ENCODE results near the gene NHEJ1.
A peak's percentile ranks its signal among the peaks of the same experiment; 100 is the strongest.

NHEJ1 gene

DNA sequence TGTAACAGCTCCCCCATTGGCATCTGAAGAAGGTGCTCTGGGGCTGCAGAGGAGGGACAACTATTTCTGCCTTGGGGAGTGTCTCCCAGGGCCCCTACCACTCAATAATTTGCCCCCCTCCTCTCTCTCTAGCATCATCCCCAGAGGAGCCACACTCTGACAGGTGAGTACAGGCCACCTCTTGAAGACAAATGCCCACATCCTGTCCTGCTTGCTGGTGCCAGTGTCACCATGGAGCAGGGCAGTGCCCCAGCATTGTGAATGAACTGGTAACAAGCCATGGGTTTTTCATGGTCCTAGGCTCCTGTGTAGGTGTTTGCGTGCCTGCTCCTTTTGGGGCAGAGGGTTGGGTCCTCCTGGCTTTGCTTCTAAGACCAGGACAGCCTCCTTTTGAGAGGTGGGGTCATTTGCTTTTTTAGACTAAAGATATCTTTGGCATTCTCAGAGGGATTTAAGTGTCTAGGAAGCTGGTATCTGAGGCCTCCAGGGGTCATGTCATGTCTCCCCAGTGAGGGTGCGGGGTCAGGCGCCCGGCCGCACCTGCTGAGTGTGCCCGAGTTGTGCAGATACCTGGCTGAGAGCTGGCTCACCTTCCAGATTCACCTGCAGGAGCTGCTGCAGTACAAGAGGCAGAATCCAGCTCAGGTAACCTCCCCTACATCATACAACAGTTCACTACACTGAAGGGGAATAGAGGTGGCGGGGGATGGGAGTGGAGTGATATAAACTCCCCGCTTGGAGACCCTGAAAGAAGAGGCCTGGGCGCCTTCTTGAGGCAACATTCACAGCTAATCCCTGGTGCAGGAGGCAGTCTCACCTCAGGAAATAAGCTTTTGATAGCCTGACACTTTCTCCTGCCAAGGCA lies 19.2 kb upstream of the NHEJ1 start:
- H3K4me1 ChIP-seq (ENCODE audit: insufficient read depth, low read length): peaks cover 7% of the 10 kb centered on the region; the same call in 1 of the 2 replicates
- peaks cover 52% of the 10 kb centered on the region for H3K36me3 ChIP-seq (ENCODE audit: insufficient read depth, low read depth, low read length)
- H3K4me3 ChIP-seq (ENCODE audit: low read length): no peak overlapping the region
- H3K9ac ChIP-seq (ENCODE audit: low read depth, low read length): no peak overlapping the region
- no peaks in the 10 kb centered on the region for H3K27me3 ChIP-seq (ENCODE audit: insufficient read depth, low read length)
- no peak overlapping the region for H3K27ac ChIP-seq (ENCODE audit: low read length)
- H3K9me3 ChIP-seq (ENCODE audit: insufficient read depth, low read depth, low read length): no peaks in the 10 kb centered on the region

DNA sequence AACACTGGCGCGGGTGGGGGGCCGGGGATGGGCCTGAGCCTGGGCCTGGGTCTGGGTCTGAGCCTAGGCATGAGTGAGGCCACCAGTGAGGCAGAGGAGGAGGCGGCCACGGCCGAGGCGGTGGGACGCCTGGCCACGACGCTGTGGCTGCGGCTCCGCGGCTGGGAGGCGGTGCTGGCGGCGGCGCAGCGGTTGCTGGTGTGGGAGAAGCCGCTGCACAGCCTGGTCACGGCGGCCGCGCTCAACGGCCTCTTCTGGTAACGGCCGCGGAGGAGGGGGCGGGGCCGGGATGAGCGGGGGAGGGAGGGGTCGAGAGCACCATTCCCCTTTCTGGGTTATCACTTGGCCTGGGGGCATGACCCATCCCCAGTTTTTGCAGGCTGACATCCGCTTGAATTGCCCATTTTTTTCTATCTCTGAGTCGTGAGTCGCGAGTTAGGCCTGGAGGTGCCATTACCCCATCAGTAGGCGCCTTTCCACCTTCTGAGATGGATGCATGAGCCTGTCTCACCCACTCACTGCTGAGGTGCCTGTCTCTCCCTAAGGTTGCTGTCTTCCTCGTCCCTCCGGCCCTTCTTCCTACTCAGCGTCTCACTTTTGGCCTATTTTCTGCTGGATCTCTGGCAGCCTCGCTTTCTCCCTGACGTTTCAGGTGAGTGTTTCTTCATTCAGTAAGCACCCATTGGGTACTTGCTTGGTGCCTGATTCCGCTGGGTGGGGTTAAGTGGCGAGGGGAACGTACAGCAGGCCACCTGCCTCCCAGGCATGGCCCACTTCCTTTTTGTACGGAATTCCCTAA lies 18.0 kb upstream of the NHEJ1 start:
- Histone ChIP-seq H3K4me1 (ENCODE audit: insufficient read depth, low read length) (peaks cover 7% of the 10 kb centered on the region; the same call in 1 of the 2 replicates), H3K36me3 (ENCODE audit: insufficient read depth, low read depth, low read length) (peaks cover 54% of the 10 kb centered on the region), H3K9ac (ENCODE audit: low read depth, low read length) (peak overlapping the region; percentile 77; the same call in 1 of the 2 replicates), H3K9me3 (ENCODE audit: insufficient read depth, low read depth, low read length) (no peaks in the 10 kb centered on the region), H3K27me3 (ENCODE audit: insufficient read depth, low read length) (no peaks in the 10 kb centered on the region), H3K27ac (ENCODE audit: low read length) (no peak overlapping the region), H3K4me3 (ENCODE audit: low read length) (peak overlapping the region; percentile 73)

- peak within 1 kb of the TSS; percentile 73 for H3K4me3 ChIP-seq (ENCODE audit: low read length)
- peaks cover 46% of the 10 kb centered on the region for H3K36me3 ChIP-seq (ENCODE audit: insufficient read depth, low read depth, low read length)
- H3K27ac ChIP-seq (ENCODE audit: low read length): no peak within 1 kb of the TSS
- H3K9me3 ChIP-seq (ENCODE audit: insufficient read depth, low read depth, low read length): no peaks in the 10 kb centered on the region
- no peaks in the 10 kb centered on the region for H3K27me3 ChIP-seq (ENCODE audit: insufficient read depth, low read length)
- peak within 1 kb of the TSS; percentile 77; the same call in 1 of the 2 replicates for H3K9ac ChIP-seq (ENCODE audit: low read depth, low read length)
- H3K4me1 ChIP-seq (ENCODE audit: insufficient read depth, low read length): peaks cover 7% of the 10 kb centered on the region; the same call in 1 of the 2 replicates
These were observed 17.1 kb upstream of the NHEJ1 start, which contains the start of gene RETREG2 for GRCh38 chr2:219177552-219178376. Gene RETREG2 (plus strand): TSS chr2:219178275. CDS start chr2:219178353, 78 bp downstream.

DNA sequence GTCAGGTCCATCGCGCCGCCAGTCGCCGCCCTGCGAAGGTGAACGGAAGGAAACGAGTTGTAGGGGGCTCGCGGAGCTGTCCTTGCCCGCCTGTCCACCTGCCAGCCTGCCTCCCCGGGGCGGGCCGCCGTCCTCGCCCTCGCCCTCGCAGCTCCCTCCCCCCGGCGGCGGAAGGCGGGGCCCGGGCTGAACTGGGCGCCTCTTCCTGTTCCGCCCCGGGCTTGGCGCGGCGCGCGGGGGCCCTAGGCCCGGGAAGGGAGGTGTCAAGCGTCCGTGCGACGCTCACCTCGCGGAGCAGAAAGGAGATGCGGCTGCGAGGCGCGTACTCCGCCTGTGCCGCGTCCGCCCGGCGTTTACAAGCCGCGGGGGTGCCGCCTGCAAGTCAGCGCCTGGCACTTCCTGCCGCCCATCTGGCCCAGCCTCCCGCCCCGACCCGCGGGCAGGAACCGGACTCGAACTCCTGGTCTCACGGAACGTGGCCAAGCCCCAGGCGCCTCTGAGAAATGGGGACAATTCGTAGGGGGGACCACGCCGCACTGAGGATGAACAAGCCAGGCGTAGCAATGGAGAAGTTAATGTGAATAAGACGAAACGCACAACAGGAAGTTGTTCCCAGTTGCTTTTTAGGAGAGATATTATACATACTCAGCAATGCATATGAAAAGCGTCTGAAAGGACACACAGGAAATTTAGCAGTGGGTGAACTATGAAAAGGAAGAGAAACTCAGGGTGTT lies 16.4 kb upstream of the NHEJ1 start, which contains the start of gene CNPPD1:
Gene CNPPD1, minus strand, starts transcription at position 108 of the 734 bp plus-strand sequence. Its CDS starts 97 bp downstream, at position 11.
- peaks cover 7% of the 10 kb centered on the region; the same call in 1 of the 2 replicates for H3K4me1 ChIP-seq (ENCODE audit: insufficient read depth, low read length)
- peaks cover 38% of the 10 kb centered on the region for H3K36me3 ChIP-seq (ENCODE audit: insufficient read depth, low read depth, low read length)
- H3K4me3 ChIP-seq (ENCODE audit: low read length): peak within 1 kb of the TSS; percentile 73
- peak within 1 kb of the TSS; percentile 61; the same call in 1 of the 2 replicates for H3K9ac ChIP-seq (ENCODE audit: low read depth, low read length)
- H3K9me3 ChIP-seq (ENCODE audit: insufficient read depth, low read depth, low read length): no peaks in the 10 kb centered on the region
- no peak within 1 kb of the TSS for H3K27ac ChIP-seq (ENCODE audit: low read length)
- H3K27me3 ChIP-seq (ENCODE audit: insufficient read depth, low read length): no peaks in the 10 kb centered on the region

- Histone ChIP-seq H3K9me3 (ENCODE audit: insufficient read depth, low read depth, low read length) (no peaks in the 10 kb centered on the region), H3K9ac (ENCODE audit: low read depth, low read length) (peak overlapping the region; percentile 61; the same call in 1 of the 2 replicates), H3K36me3 (ENCODE audit: insufficient read depth, low read depth, low read length) (peaks cover 30% of the 10 kb centered on the region), H3K27me3 (ENCODE audit: insufficient read depth, low read length) (no peaks in the 10 kb centered on the region), H3K4me1 (ENCODE audit: insufficient read depth, low read length) (peaks cover 7% of the 10 kb centered on the region; the same call in 1 of the 2 replicates), H3K27ac (ENCODE audit: low read length) (no peak overlapping the region), H3K4me3 (ENCODE audit: low read length) (peak overlapping the region; percentile 73)
These were observed 15.6 kb upstream of the NHEJ1 start for GRCh38 chr2:219175928-219176817.

DNA sequence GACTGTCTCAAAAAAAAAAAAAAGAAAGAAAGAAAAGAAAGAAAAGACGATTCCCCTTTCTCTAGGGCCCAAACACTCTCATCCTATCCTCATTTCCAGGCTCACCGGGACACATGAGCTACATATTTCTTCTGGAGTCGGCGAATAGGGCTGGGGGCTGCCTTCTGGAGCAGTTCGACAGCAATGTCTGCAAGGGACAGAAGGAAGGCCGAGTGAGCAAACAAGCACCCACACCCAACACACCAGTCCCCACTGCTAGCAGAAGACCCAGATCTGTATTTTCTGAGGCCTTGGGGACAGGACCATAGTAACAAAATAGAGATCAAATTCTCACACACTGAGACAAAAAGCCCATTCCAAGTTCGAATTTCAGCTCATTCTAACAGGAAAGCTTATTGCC lies 14.9 kb upstream of the NHEJ1 start:
- peaks cover 23% of the 10 kb centered on the region for H3K36me3 ChIP-seq (ENCODE audit: insufficient read depth, low read depth, low read length)

GRCh38 chr2:219174801-219175200 lies 14.2 kb upstream of the NHEJ1 start:
- Histone ChIP-seq H3K9me3 (ENCODE audit: insufficient read depth, low read depth, low read length) (no peaks in the 10 kb centered on the region), H3K4me3 (ENCODE audit: low read length) (no peak overlapping the region), H3K9ac (ENCODE audit: low read depth, low read length) (no peak overlapping the region)

More for the DNA sequence above, 14.9 kb upstream of the NHEJ1 start:
- H3K9ac ChIP-seq (ENCODE audit: low read depth, low read length): no peak overlapping the region
- no peaks in the 10 kb centered on the region for H3K9me3 ChIP-seq (ENCODE audit: insufficient read depth, low read depth, low read length)
- no peaks in the 10 kb centered on the region for H3K27me3 ChIP-seq (ENCODE audit: insufficient read depth, low read length)
- peaks cover 7% of the 10 kb centered on the region; the same call in 1 of the 2 replicates for H3K4me1 ChIP-seq (ENCODE audit: insufficient read depth, low read length)
- peak overlapping the region; percentile 73 for H3K4me3 ChIP-seq (ENCODE audit: low read length)
- H3K27ac ChIP-seq (ENCODE audit: low read length): no peak overlapping the region

GRCh38 chr2:219174146-219174545 lies 13.5 kb upstream of the NHEJ1 start:
- H3K27ac ChIP-seq (ENCODE audit: low read length): no peak overlapping the region
- no peak overlapping the region for H3K9ac ChIP-seq (ENCODE audit: low read depth, low read length)
- H3K4me3 ChIP-seq (ENCODE audit: low read length): no peak overlapping the region
- H3K9me3 ChIP-seq (ENCODE audit: insufficient read depth, low read depth, low read length): no peaks in the 10 kb centered on the region
- no peaks in the 10 kb centered on the region for H3K27me3 ChIP-seq (ENCODE audit: insufficient read depth, low read length)
- peaks cover 13% of the 10 kb centered on the region for H3K36me3 ChIP-seq (ENCODE audit: insufficient read depth, low read depth, low read length)
- peaks cover 5% of the 10 kb centered on the region; the same call in 1 of the 2 replicates for H3K4me1 ChIP-seq (ENCODE audit: insufficient read depth, low read length)

More at GRCh38 chr2:219174801-219175200, 14.2 kb upstream of the NHEJ1 start:
- Histone ChIP-seq H3K36me3 (ENCODE audit: insufficient read depth, low read depth, low read length) (peaks cover 16% of the 10 kb centered on the region), H3K27ac (ENCODE audit: low read length) (no peak overlapping the region), H3K27me3 (ENCODE audit: insufficient read depth, low read length) (no peaks in the 10 kb centered on the region), H3K4me1 (ENCODE audit: insufficient read depth, low read length) (peaks cover 7% of the 10 kb centered on the region; the same call in 1 of the 2 replicates)

- H3K9ac ChIP-seq (ENCODE audit: low read depth, low read length): no peak overlapping the region
- H3K27me3 ChIP-seq (ENCODE audit: insufficient read depth, low read length): no peaks in the 10 kb centered on the region
- H3K4me1 ChIP-seq (ENCODE audit: insufficient read depth, low read length): no peaks in the 10 kb centered on the region
- no peak overlapping the region for H3K27ac ChIP-seq (ENCODE audit: low read length)
- peaks cover 13% of the 10 kb centered on the region for H3K36me3 ChIP-seq (ENCODE audit: insufficient read depth, low read depth, low read length)
- no peaks in the 10 kb centered on the region for H3K9me3 ChIP-seq (ENCODE audit: insufficient read depth, low read depth, low read length)
- no peak overlapping the region for H3K4me3 ChIP-seq (ENCODE audit: low read length)
These were observed 12.6 kb upstream of the NHEJ1 start for GRCh38 chr2:219173176-219173575.
